OCI-LY3 (cell line): ENCODE measurements around the gene ME3.

Experiments used
- CTCF ChIP-seq: fragments of 200-600, 300-600 bp; sonication (generic); IDR thresholded peaks from 2 replicates; pipeline ENCODE4 v1.5.1; 2014; ENCODE audit warnings: antibody characterized with exemption, low read length, low read depth
- EZH2phosphoT487 ChIP-seq: fragments of 200-600 bp; shearing (Covaris generic); IDR thresholded peaks from 2 replicates; pipeline ENCODE4 v1.6.1; 2018; ENCODE audit warnings: antibody characterized with exemption, mixed run types, low read depth

- TF ChIP-seq CTCF (no peak), EZH2phosphoT487 (no peak)
These were observed 46.9 kb downstream of the ME3 start for GRCh38 chr11:86625544-86625943.
